Prostate gland (tissue), 2 donors: ENCODE measurements around the gene ZXDC.

Experiments
- POLR2AphosphoS5 ChIP-seq: sonication (generic); formaldehyde crosslinking; IDR thresholded peaks from one replicate; pipeline ENCODE4 v1.6.1; 2017; ENCODE audit warnings: antibody characterized with exemption
- TF ChIP-seq, protein P1 (sequence below), 4 experiments: fragments of 200-600 bp in 2 of 4; fragments of 450-650 bp in 2 of 4; sonication (generic) in 2 of 4; IDR thresholded peaks; 1 replicate in 3 of 4; 2 replicates in 1 of 4; pipeline ENCODE4 v1.5.1; 2016 to 2019; ENCODE audit warnings: antibody characterized with exemption in 4 of 4, mild to moderate bottlenecking in 2 of 4, moderate library complexity in 2 of 4

DNA sequence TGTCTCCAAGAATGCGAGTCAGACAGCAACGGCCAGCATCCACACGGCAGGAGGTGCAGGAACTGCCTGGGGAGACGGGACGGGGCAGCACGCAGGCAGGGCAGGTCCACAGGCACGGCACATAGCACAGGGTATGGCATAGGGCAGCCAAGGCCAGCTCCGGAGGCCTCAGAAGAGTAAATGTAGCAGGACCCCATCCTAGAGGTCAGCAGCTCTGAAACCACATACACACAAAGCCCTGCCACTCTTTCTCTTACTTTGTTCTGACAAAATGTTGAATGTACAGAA lies 26.9 kb downstream of the ZXDC start:
- TF ChIP-seq, protein P1, sequence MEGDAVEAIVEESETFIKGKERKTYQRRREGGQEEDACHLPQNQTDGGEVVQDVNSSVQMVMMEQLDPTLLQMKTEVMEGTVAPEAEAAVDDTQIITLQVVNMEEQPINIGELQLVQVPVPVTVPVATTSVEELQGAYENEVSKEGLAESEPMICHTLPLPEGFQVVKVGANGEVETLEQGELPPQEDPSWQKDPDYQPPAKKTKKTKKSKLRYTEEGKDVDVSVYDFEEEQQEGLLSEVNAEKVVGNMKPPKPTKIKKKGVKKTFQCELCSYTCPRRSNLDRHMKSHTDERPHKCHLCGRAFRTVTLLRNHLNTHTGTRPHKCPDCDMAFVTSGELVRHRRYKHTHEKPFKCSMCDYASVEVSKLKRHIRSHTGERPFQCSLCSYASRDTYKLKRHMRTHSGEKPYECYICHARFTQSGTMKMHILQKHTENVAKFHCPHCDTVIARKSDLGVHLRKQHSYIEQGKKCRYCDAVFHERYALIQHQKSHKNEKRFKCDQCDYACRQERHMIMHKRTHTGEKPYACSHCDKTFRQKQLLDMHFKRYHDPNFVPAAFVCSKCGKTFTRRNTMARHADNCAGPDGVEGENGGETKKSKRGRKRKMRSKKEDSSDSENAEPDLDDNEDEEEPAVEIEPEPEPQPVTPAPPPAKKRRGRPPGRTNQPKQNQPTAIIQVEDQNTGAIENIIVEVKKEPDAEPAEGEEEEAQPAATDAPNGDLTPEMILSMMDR (IDR thresholded peaks at IDR 0.05), result no peak
- no peak for TF ChIP-seq POLR2AphosphoS5
